ENCODE measurements around the gene LRRC73.
A peak's percentile ranks its signal among the peaks of the same experiment; 100 is the strongest.

LRRC73 gene

GRCh38 chr6:43523284-43523683, 13.1 kb upstream of the LRRC73 start:
- Histone ChIP-seq H3K4me1 (ENCODE audit: control insufficient read depth, insufficient read depth, low read length) (peaks cover 3% of the 10 kb centered on the region), H3K4me2 (ENCODE audit: low read length) (no peak overlapping the region), H3K27me3 (ENCODE audit: control insufficient read depth, insufficient read depth, low read length) (no peaks in the 10 kb centered on the region), H3K4me3 (ENCODE audit: low read length) (no peak overlapping the region), H3K9me3 (replicated peaks; ENCODE audit: low read length) (no peaks in the 10 kb centered on the region), H3K36me3 (ENCODE audit: insufficient read depth, low read length) (peaks cover 88% of the 10 kb centered on the region), H3K9ac (ENCODE audit: low read depth, low read length) (no peak overlapping the region)

DNA sequence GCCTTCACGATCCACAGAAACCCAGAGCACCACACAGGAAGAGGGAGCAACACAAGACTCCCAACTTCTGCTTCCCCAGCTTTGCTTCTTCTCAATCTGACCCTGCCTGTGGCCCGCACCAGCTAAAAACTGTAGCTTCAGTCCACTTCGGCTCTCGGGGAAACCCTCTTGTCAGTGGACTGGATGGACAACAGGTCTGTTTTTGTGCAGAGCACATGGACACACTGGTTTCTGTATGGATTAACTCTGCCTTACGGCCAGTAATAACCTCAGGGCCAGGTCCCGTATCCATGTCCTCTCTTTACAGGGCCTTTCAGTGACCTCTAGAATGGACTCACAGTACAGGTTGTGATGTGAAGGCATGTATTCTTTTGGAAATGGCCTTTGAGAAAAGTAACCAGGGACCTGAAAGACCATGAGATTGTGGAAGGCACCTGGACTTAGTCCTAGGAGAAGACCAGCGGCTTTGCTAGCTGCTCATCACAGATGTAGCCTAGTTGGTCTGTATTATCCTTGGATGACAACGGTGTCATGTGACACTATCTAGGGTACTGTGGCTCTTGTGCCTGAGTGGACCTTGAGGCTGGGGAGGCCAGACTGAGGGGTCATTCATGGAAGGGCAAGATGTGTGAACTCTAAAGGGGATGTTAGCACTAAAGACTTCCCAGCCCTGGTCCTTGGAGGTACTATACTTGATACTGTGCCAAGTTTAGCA, 12.6 kb upstream of the LRRC73 start:
- no peak overlapping the region for H3K4me2 ChIP-seq (ENCODE audit: low read length)
- H3K4me3 ChIP-seq (ENCODE audit: low read length) = no peak overlapping the region
- no peaks in the 10 kb centered on the region for H3K27me3 ChIP-seq (ENCODE audit: control insufficient read depth, insufficient read depth, low read length)
- no peaks in the 10 kb centered on the region for H3K9me3 ChIP-seq (replicated peaks; ENCODE audit: low read length)
- H3K36me3 ChIP-seq (ENCODE audit: insufficient read depth, low read length) = peaks cover 82% of the 10 kb centered on the region
- no peak overlapping the region for H3K9ac ChIP-seq (ENCODE audit: low read depth, low read length)
- peaks cover 9% of the 10 kb centered on the region for H3K4me1 ChIP-seq (ENCODE audit: control insufficient read depth, insufficient read depth, low read length)

- Histone ChIP-seq H3K9ac (ENCODE audit: low read depth, low read length) (no peak overlapping the region), H3K4me1 (ENCODE audit: control insufficient read depth, insufficient read depth, low read length) (peaks cover 9% of the 10 kb centered on the region), H3K4me3 (ENCODE audit: low read length) (no peak overlapping the region), H3K4me2 (ENCODE audit: low read length) (no peak overlapping the region), H3K27me3 (ENCODE audit: control insufficient read depth, insufficient read depth, low read length) (no peaks in the 10 kb centered on the region), H3K9me3 (replicated peaks; ENCODE audit: low read length) (no peaks in the 10 kb centered on the region), H3K36me3 (ENCODE audit: insufficient read depth, low read length) (peaks cover 73% of the 10 kb centered on the region)
These were observed 11.7 kb upstream of the LRRC73 start for GRCh38 chr6:43521836-43522235.

DNA sequence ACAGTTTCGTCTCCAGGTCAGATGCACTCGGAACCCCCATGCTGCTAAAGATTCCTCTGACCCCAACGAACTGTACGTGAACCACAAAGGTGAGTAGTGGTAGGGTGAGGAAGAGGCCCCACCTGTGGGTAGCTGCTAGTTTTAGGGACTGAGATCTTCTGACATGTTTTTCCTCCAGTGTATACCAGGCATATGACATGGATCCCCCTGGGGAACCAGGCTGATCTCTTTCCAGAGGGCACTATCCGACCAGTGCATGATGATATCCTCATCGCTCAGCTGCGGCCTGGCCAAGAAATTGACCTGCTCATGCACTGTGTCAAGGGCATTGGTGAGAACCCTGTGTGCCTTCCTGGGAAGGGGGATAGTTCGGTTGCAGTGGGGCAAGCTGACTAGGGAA, 10.0 kb upstream of the LRRC73 start:
- H3K4me1 ChIP-seq (ENCODE audit: control insufficient read depth, insufficient read depth, low read length) = peaks cover 18% of the 10 kb centered on the region
- peaks cover 65% of the 10 kb centered on the region for H3K36me3 ChIP-seq (ENCODE audit: insufficient read depth, low read length)
- H3K9ac ChIP-seq (ENCODE audit: low read depth, low read length) = no peak overlapping the region
- no peaks in the 10 kb centered on the region for H3K9me3 ChIP-seq (replicated peaks; ENCODE audit: low read length)
- H3K27me3 ChIP-seq (ENCODE audit: control insufficient read depth, insufficient read depth, low read length) = no peaks in the 10 kb centered on the region
- no peak overlapping the region for H3K4me3 ChIP-seq (ENCODE audit: low read length)
- no peak overlapping the region for H3K4me2 ChIP-seq (ENCODE audit: low read length)

DNA sequence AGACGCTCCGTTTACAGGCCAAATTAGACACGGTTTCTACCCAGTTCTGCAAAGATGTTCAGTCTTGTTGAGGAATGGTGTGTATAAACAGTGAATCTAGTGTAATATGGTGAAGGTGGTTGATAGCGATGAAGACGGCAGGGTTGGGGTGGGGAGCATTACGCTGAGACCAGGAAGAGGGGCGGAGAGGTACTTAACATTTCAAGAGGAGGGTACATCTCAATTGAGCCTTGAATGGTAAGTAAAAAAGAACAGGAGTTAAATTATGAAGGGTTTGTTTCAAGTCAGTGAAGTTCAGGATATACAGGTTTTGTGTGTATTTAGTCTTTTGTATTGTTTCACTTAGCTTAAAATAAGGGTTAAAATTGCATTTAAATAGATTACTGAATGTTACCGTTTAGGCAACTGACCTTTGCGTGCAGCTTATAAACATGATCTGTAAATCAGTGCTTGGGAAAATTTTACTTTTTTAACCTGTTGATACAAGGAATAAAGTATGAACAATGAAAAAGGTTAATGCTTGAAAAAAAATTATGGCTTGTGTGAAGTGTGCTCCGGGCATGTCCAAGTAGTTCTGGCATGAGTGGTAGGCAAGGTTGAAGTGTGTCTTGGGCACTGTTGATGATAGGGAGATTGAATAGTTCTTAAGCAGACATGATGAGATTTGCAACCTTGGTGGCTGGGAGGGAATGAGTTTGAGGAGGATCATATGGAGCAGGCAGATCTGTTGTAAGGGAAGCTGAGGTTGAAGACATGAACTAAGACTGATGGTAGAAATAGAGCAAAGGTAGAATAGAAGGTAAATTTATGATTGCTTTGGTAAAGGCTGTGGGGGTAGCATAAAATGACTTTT, 7.6 kb upstream of the LRRC73 start:
- Histone ChIP-seq H3K27me3 (ENCODE audit: control insufficient read depth, insufficient read depth, low read length) (no peaks in the 10 kb centered on the region), H3K4me3 (ENCODE audit: low read length) (peak overlapping the region; percentile 86), H3K9ac (ENCODE audit: low read depth, low read length) (peak overlapping the region; percentile 96), H3K36me3 (ENCODE audit: insufficient read depth, low read length) (peaks cover 62% of the 10 kb centered on the region), H3K4me1 (ENCODE audit: control insufficient read depth, insufficient read depth, low read length) (peaks cover 19% of the 10 kb centered on the region), H3K9me3 (replicated peaks; ENCODE audit: low read length) (no peaks in the 10 kb centered on the region), H3K4me2 (ENCODE audit: low read length) (peak overlapping the region; percentile 86)

- Histone ChIP-seq H3K27me3 (ENCODE audit: control insufficient read depth, insufficient read depth, low read length) (no peaks in the 10 kb centered on the region), H3K4me1 (ENCODE audit: control insufficient read depth, insufficient read depth, low read length) (peaks cover 19% of the 10 kb centered on the region), H3K36me3 (ENCODE audit: insufficient read depth, low read length) (peaks cover 63% of the 10 kb centered on the region), H3K9ac (ENCODE audit: low read depth, low read length) (peak within 1 kb of the TSS; percentile 96), H3K4me2 (ENCODE audit: low read length) (peak within 1 kb of the TSS; percentile 99), H3K9me3 (replicated peaks; ENCODE audit: low read length) (no peaks in the 10 kb centered on the region), H3K4me3 (ENCODE audit: low read length) (peak within 1 kb of the TSS; percentile 86)
These were observed 6.8 kb upstream of the LRRC73 start, which contains the start of the genes POLR1C and YIPF3 for GRCh38 chr6:43516697-43517504. Gene POLR1C (plus strand): TSS chr6:43517089. CDS start chr6:43517110, 21 bp downstream. Gene YIPF3 (minus strand): TSS chr6:43516926. CDS start chr6:43516807, 119 bp downstream.

- peaks cover 63% of the 10 kb centered on the region for H3K36me3 ChIP-seq (ENCODE audit: insufficient read depth, low read length)
- H3K4me3 ChIP-seq (ENCODE audit: low read length) = peak overlapping the region; percentile 86
- peak overlapping the region; percentile 99 for H3K4me2 ChIP-seq (ENCODE audit: low read length)
- H3K4me1 ChIP-seq (ENCODE audit: control insufficient read depth, insufficient read depth, low read length) = peaks cover 19% of the 10 kb centered on the region
- no peaks in the 10 kb centered on the region for H3K27me3 ChIP-seq (ENCODE audit: control insufficient read depth, insufficient read depth, low read length)
- H3K9me3 ChIP-seq (replicated peaks; ENCODE audit: low read length) = no peaks in the 10 kb centered on the region
- H3K9ac ChIP-seq (ENCODE audit: low read depth, low read length) = peak overlapping the region; percentile 96
These were observed 6.2 kb upstream of the LRRC73 start for GRCh38 chr6:43516367-43516696.

DNA sequence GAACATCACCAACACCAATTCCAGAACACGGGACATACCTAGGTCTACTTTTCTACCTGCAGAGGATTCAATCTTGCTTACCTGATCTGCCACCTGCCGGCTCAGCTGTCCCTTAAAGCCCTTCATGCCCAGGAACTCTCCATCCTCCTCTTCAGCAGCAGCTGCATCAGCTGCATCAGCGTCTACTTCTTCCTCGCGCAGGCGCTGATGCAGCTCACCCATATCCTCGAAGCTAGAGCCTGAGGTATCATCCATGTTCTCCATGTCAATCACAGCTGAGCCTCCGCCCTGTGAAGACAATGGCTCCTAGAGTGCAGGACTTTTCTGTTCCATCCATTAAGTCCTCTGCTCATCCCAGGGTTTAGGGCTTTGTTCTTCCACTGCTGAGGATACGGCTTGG, 5.7 kb upstream of the LRRC73 start:
- H3K9ac ChIP-seq (ENCODE audit: low read depth, low read length) = peak overlapping the region; percentile 96
- peaks cover 62% of the 10 kb centered on the region for H3K36me3 ChIP-seq (ENCODE audit: insufficient read depth, low read length)

GRCh38 chr6:43511824-43512415, 1.8 kb upstream of the LRRC73 start:
- H3K27me3 ChIP-seq (ENCODE audit: control insufficient read depth, insufficient read depth, low read length) = no peaks in the 10 kb centered on the region
- peaks cover 25% of the 10 kb centered on the region for H3K4me1 ChIP-seq (ENCODE audit: control insufficient read depth, insufficient read depth, low read length)
- H3K4me3 ChIP-seq (ENCODE audit: low read length) = no peak overlapping the region
- no peak overlapping the region for H3K9ac ChIP-seq (ENCODE audit: low read depth, low read length)
- no peak overlapping the region for H3K4me2 ChIP-seq (ENCODE audit: low read length)
- peaks cover 48% of the 10 kb centered on the region for H3K36me3 ChIP-seq (ENCODE audit: insufficient read depth, low read length)
- H3K9me3 ChIP-seq (replicated peaks; ENCODE audit: low read length) = no peaks in the 10 kb centered on the region

More for the DNA sequence above, 5.7 kb upstream of the LRRC73 start:
- Histone ChIP-seq H3K9me3 (replicated peaks; ENCODE audit: low read length) (no peaks in the 10 kb centered on the region), H3K27me3 (ENCODE audit: control insufficient read depth, insufficient read depth, low read length) (no peaks in the 10 kb centered on the region), H3K4me2 (ENCODE audit: low read length) (peak overlapping the region; percentile 99), H3K4me3 (ENCODE audit: low read length) (peak overlapping the region; percentile 86), H3K4me1 (ENCODE audit: control insufficient read depth, insufficient read depth, low read length) (peaks cover 20% of the 10 kb centered on the region)

- peaks cover 49% of the 10 kb centered on the region for H3K36me3 ChIP-seq (ENCODE audit: insufficient read depth, low read length)
- no peaks in the 10 kb centered on the region for H3K27me3 ChIP-seq (ENCODE audit: control insufficient read depth, insufficient read depth, low read length)
- peak overlapping the region; percentile 79 for H3K4me3 ChIP-seq (ENCODE audit: low read length)
- H3K9ac ChIP-seq (ENCODE audit: low read depth, low read length) = peak overlapping the region; percentile 78
- no peaks in the 10 kb centered on the region for H3K9me3 ChIP-seq (replicated peaks; ENCODE audit: low read length)
- H3K4me2 ChIP-seq (ENCODE audit: low read length) = peak overlapping the region; percentile 99
- peaks cover 22% of the 10 kb centered on the region for H3K4me1 ChIP-seq (ENCODE audit: control insufficient read depth, insufficient read depth, low read length)
These were observed 649 bp upstream of the LRRC73 start for GRCh38 chr6:43510827-43511163.
